NK-92 (cell line): ENCODE results near the gene ZNHIT3.

Source experiments
- DNase-seq: peaks from one replicate; lab custom pipeline; 2025; ENCODE audit not compliant: unreplicated experiment; lab: John Stamatoyannopoulos, UW

The ZNHIT3 gene

DNA sequence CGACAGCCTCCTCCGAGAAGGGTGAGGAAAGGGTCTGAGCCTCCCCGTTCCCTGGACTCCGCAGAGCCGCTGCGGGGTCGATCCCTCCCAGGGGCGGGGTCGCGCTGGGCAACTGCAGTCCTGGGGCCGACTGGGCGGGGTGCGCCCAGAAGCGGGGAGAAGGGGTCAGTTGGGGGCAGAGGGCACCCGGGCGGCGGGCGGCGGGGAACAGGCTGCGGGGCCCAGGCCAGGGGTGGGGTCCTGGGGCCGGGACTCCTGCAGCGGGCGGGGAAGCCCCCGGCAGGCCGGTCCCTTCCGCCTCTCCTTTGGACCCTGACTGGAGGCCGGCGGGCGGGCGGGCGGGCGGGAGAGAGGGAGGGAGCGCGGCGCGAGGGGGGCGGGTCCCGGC lies 58.6 kb downstream of the ZNHIT3 start:
- DNase-seq = no peak
